Coronary artery (tissue), 2 donors: ENCODE data around the gene NONO.

Experiments used
- DNase-seq: peaks from one replicate; pipeline ENCODE4 v3.0.0-alpha.2; 2017; ENCODE audit warnings: low spot score
- H3K27ac ChIP-seq, 2 donors: fragments of 200-600 bp; sonication (generic); one replicate each; pipeline ENCODE4 v1.5.1; 2016 to 2019
- H3K4me3 ChIP-seq: fragments of 200-600 bp; sonication (generic); 2 replicates; pipeline ENCODE4 v1.5.1; 2016; ENCODE audit warnings: mild to moderate bottlenecking, moderate library complexity
- CTCF ChIP-seq: fragments of 200-600 bp; sonication (generic); IDR thresholded peaks from one replicate; pipeline ENCODE4 v1.5.1; 2019; ENCODE audit warnings: antibody characterized with exemption

Gene NONO, protein sequence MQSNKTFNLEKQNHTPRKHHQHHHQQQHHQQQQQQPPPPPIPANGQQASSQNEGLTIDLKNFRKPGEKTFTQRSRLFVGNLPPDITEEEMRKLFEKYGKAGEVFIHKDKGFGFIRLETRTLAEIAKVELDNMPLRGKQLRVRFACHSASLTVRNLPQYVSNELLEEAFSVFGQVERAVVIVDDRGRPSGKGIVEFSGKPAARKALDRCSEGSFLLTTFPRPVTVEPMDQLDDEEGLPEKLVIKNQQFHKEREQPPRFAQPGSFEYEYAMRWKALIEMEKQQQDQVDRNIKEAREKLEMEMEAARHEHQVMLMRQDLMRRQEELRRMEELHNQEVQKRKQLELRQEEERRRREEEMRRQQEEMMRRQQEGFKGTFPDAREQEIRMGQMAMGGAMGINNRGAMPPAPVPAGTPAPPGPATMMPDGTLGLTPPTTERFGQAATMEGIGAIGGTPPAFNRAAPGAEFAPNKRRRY

GRCh38 chrX:71283403-71284143 lies at the start of gene NONO:
Gene NONO (plus strand): TSS chrX:71283635. CDS start chrX:71290638, 7,003 bp downstream.
- peak within 1 kb of the TSS; percentile 68 for H3K4me3 ChIP-seq
- DNase-seq, result peak; percentile 86
- TF ChIP-seq CTCF, result no peak
- peak within 1 kb of the TSS; percentile 65 to 92 for H3K27ac ChIP-seq

DNA sequence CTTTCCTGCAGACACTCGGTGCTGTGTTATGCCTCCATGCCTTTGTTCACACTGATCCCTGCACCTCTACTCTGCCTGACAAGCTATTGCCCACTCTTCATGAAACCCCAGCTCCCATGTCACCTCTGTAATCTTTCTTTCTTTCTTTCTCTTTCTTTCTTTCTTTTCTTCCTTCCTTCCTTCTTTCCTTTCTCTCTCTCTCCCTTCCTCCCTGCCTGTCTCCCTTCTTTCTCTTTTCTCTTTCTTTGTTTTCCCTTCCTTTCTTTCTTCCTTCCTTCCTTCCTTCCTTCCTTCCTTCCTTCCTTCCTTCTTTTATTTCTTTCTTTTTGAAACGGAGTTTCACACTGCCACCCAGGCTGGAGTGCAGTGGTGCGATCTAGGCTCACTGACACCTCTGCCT lies 48.0 kb upstream of the NONO start:
- Histone ChIP-seq H3K4me3 (no peak overlapping the region), H3K27ac (no peak overlapping the region)
- no peak for DNase-seq
- no peak for TF ChIP-seq CTCF

DNA sequence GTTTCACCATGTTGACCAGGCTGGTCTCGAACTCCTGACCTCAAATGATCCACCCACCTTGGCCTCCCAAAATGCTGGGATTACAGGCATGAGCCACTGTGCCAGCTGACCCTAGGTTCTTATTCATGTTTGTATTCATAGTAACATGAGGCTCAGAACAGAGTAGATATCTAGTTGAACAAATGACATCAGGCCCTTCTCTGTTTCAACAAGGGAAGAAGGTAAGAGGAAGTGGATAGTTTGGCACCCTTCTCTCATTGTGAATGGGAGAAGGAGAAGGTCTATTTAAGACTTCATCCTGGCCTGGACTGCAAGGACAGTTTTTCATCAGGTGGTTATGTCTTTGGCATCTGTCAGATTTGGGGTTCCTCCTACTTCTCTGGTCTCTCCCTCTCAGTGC lies 46.6 kb upstream of the NONO start:
- DNase-seq, result no peak
- Histone ChIP-seq H3K4me3 (no peak overlapping the region), H3K27ac (no peak overlapping the region)
- no peak for TF ChIP-seq CTCF

GRCh38 chrX:71239781-71240180 lies 43.7 kb upstream of the NONO start:
- TF ChIP-seq CTCF, result no peak
- no peak overlapping the region for H3K4me3 ChIP-seq
- H3K27ac ChIP-seq, result no peak overlapping the region
- DNase-seq, result no peak

GRCh38 chrX:71241301-71241700 lies 42.1 kb upstream of the NONO start:
- no peak for DNase-seq
- Histone ChIP-seq H3K27ac (no peak overlapping the region), H3K4me3 (no peak overlapping the region)
- TF ChIP-seq CTCF, result no peak

DNA sequence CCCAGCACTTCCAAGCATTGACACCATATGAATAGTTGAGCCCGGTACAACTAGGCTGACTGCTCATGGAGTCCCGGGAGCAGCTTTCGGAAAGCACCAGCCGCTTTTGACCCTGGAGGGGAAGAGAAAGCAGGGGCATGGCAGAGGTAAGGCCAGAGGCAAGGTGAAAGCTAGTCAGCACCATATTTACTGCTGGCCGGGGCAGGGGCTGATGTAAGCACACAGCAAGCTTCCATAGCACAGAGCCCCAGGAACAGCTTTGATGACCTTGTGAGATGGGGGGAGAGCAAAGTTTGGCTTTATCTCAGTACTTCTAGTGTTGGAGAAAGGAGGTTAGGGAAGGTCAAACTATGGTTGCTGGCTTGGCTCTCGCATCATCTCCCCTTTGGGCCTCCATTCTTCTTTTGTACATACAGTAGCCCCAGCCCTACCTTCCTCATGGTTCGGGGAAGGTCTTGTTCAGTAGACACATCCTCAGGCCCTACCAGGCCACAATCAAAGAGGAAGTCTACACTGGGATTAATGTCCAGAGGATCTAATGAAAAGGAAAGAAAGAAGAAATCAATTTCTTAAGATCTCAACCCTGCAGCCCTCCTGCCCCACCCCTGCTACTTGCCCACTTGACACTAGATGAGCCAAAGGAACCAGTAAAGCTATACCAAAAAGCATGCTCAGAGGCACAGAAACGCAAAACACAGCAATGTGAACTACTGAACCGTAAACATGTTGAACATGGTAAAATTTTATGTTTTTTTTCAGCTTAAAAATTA lies 38.9 kb upstream of the NONO start:
- TF ChIP-seq CTCF, result no peak
- Histone ChIP-seq H3K27ac (no peak overlapping the region), H3K4me3 (no peak overlapping the region)
- DNase-seq, result no peak
